GM21723 (cell line): Measurements from ENCODE around the gene RABGGTA.

Source experiments
- ATAC-seq: cut with Tn5 transposase; IDR thresholded peaks from one replicate; pipeline ENCODE4 v1.9.1; 2021; ENCODE audit warnings: mild to moderate bottlenecking, moderate library complexity; ENCODE audit not compliant: unreplicated experiment

RABGGTA gene

DNA sequence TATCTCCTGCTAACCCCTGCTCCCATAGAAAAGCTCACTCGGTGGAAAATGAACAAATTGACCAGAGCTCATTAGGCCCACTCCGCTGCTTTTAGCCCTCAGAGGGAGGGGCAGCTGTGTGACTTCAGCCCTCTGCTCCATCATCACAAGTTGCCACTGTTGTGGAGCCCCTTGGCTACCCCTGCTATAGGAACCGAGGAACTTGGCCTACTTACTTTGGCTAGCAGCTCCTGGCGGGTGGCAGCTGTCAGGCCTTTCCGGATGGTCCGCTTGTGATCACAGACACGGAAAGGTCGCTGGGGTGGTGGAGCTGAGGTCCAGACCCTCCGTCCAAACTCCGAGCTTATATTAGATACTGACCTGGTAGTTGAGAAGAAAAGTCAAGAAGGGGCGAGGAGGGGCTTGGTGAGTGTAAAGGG is 35.8 kb upstream of the RABGGTA start:
- no peak for ATAC-seq

DNA sequence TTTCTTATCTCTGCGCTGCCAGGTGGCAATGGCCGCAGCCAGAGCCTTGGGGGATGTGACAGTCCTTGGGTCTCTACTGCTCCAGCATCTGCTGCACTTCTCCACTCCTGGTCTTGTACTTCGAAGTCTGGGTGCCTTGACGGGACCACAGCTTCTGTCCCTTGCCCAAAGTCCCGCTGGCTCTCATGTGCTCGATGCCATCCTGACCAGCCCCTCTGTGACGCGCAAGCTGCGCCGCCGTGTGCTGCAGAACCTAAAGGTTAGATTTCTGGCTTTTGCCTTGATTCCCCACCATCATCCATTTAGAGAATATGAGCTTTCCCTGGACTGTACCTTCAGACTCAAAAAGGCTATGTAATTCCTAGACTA is 32.6 kb upstream of the RABGGTA start:
- ATAC-seq, result no peak

DNA sequence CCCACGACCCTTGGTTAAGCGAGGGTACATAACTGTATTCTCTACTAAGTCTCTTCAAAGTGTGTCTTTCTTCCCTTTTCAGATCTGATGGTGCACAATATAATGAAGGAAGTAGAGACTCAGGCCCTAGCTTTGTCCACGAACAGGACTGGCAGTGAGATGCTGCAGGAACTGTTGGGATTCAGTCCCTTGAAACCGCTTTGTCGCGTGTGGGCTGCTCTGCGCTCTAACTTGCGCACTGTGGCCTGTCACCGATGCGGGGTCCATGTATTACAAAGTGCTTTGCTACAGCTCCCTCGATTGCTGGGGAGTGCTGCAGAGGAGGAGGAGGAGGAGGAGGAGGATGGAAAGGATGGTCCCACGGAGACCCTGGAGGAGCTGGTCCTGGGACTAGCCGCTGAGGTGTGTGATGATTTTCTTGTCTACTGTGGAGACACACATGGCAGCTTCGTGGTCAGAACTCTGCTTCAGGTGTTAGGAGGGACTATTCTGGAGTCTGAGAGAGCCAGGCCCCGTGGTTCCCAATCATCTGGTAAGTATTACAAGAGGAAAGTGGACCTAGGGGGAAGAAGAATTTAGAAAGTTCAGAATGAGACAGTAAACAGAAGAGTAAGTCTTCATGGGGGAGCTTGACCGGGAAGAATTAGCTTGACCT is 29.1 kb upstream of the RABGGTA start:
- ATAC-seq, result no peak

DNA sequence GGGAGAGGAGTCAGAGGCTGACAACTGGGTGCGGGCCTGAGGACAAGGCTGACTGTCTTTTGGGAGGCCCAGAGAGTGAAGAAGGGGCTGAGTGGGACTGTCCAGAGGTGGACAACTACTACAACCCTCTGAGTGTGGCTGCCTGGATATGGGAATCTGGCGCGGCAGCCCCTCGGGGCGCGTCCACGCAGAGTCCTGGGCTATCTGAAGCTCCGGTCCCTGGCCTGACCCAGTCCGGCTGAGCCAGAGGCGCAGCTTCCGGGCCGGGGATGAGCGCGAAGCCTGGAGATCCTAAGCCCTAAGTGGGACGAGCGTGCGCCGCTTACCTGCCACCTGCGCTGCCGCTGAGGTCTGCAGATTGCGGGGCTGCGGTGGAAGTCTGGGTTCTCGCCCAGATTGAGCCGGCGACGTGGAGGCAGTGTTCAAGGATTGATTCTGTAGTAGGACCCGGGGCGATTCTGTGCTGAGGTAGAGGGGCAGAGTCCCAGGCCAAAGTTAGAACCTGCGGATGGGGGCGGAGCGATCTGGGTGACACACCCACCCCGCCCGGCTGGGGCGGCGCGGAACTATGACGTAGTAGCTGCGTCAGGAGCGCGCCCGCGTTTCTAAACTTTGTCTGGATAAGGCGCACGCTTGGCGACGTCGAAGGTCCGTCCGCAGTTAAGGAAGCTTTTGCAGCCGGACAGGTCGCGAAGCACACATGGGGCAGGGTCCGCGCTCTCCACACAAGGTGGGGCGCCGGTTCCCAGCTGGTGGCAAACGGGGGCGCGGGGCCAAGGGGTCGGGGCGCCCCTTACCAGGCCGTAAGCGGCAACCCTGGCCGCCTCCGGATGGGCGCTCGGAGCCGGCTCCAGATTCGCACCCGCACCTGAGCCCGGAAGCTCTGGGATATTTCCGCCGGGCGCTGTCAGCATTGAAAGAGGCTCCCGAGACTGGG is 28.1 kb upstream of the RABGGTA start, which contains the start of the genes DHRS1 and NOP9:
DHRS1 (minus strand) TSS at position 526 of the 937 bp plus-strand sequence. CDS start 674 bp downstream, outside the sequence.
NOP9 (plus strand) TSS at position 596 of the 937 bp plus-strand sequence; CDS start at position 701, 105 bp downstream.
- ATAC-seq, result peak; percentile 78

DNA sequence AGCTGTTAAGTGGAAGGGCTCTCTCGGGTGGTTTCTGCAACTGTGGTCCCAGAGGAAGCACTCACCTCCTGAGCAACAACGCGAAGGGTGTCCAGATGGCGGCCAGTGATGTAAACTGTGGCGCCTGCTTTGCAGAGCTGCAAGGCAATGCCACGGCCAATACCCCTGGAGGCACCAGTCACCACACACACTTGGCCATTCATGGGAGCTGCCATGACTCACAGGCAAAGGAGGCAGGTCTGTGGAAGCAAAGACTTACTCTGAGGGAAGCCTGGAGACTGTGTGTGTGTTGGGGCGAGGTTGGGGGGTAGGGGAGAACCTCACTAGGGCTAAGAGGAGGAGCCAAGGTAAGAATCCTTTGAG is 27.5 kb upstream of the RABGGTA start:
- no peak for ATAC-seq

- ATAC-seq, result peak; percentile 8
Observed at GRCh38 chr14:24297190-24297964, 26.0 kb upstream of the RABGGTA start.

DNA sequence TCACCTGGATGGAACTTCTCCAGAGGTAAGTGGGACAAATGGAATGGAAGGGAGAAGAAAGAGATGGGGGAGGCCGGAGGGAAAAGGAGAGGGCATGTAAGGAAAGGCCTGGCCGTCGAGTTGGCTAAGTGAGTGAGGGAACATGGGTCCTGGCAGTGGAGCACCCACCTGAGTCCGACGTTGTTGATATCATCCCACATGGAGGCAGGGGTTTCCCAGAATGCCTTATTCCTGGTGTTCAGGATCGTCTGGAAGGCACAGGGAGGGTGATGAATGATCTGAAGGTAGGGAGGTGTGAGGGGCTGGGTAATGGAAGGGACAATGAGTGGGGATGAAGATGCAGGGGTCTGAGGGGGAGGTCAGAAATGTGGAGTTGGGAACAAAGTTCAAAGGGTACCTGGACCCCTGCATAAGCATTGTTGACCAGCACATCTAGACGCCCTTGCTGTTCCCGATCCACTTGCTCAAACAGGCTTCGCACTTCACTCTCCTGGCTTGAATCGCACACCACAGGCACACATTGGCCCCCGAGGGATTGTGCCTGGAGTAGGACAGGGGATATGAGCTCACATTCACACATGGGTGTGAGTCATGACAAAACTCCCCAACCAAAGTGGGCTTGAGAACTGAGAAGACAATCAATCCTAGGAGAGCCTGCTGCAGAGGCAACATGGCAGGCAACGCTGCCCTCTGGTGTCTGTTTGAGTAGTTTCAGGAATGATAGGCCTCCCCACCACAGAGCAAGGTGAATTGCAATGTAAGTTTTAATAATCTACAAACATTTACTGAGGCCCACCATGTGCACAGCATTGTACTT is 25.2 kb upstream of the RABGGTA start:
- ATAC-seq, result peak; percentile 43

GRCh38 chr14:24293525-24293924 is 22.1 kb upstream of the RABGGTA start:
- ATAC-seq, result no peak

- no peak for ATAC-seq
Observed at GRCh38 chr14:24292118-24292807, 20.9 kb upstream of the RABGGTA start.

DNA sequence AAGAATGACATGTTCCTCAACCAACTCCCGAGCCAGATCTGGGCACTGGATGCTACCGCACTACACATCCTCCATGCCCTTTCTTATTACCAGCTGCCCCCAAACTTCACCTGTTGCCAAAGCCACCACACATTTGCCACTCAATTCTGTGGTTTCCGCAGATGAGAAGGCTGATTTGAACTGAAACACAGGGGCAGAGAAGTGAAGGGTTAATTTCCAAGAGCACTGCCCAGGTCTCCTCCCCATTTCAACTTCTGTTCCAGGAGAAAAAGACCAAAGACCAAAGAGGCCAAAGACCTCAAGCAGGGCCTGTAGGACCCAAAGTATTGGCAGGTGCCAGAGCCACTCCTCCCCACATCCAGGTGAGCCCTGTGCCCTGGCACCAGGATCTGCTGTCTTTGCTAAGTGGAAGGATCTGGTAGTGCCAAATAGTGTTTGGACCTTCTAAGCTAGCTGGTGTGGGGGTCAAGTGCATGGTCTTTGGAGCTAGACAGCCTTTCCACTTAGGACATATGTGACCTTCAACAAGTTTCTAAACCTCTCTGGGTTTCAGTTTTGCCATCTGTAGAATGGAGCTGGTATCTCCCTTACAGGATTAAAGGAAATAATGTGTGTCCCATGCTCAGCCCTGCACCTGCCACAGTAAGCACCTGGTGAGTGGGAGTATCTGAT is 20.2 kb upstream of the RABGGTA start:
- no peak for ATAC-seq

- no peak for ATAC-seq
Observed at GRCh38 chr14:24290746-24291145, 19.3 kb upstream of the RABGGTA start.

GRCh38 chr14:24289649-24290280 is 18.4 kb upstream of the RABGGTA start:
- ATAC-seq, result peak; percentile 95

DNA sequence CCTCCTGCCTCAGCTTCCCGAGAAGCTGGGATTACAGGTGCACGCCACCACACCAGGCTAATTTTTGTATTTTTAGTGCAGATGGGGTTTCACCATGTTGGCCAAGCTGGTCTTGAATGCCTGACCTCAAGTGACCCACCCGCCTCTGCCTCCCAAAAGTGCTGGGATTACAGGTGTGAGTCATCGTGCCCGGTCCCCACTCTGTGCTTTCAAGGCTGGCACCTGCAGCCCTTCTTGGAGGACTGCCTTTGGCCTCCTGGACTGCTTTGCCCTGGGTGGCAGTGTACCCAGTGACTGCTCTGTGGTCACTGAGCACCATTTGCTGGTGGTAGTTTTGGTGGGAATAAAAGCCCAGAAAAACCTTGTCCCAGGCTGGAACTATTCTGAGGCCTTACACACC is 15.6 kb upstream of the RABGGTA start:
- ATAC-seq, result no peak

DNA sequence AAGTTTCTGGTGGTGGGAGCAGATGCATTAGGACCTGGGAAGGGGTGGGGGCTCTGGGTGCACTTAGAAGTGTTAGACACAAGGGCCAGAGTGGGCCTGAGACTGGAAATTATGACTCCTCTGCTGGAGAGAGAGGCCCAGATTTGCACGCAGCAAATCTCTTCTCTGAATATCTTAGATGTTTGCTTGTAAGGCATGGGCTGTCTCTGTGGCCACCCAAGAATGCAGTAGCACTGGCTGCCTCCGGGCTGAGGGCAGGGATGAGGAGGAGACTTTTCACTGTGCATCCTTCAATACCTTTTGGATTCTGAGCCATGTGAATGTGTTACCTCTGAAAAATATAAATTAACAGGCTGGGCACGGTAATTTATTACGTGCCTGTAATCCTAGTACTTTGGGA is 14.0 kb upstream of the RABGGTA start:
- ATAC-seq, result no peak

GRCh38 chr14:24284501-24285035 is 13.2 kb upstream of the RABGGTA start:
- no peak for ATAC-seq

- ATAC-seq, result no peak
Observed at GRCh38 chr14:24283796-24284460, 12.5 kb upstream of the RABGGTA start.

- no peak for ATAC-seq
Observed at GRCh38 chr14:24282736-24283135, 11.3 kb upstream of the RABGGTA start.

- ATAC-seq, result no peak
Observed at GRCh38 chr14:24281636-24282035, 10.2 kb upstream of the RABGGTA start.
